Neural crest cell (in vitro differentiated cells): ENCODE results near the gene VPS13D. TPM values are rescaled to one million over a fixed set of nuclear protein-coding genes. Genes with fewer than 3 reads are reported as not detected.
A peak's percentile ranks its signal among the peaks of the same experiment; 100 is the strongest.

Experiments used
- DNase-seq: peaks from one replicate; pipeline ENCODE4 v3.0.0; 2021; ENCODE audit warnings: low read depth, mixed read lengths, low spot score
- H3K27ac Mint-ChIP-seq: one replicate; pipeline ENCODE4 v1.8.0; 2021; ENCODE audit warnings: mild to moderate bottlenecking, mixed read lengths; ENCODE audit not compliant: unreplicated experiment
- H3K27me3 Mint-ChIP-seq: 2 replicates; pipeline ENCODE4 v1.8.0; 2021; ENCODE audit warnings: low read depth, mild to moderate bottlenecking, mixed read lengths
- H3K36me3 Mint-ChIP-seq: 2 replicates; pipeline ENCODE4 v1.8.0; 2021; ENCODE audit warnings: low read depth, mild to moderate bottlenecking, mixed read lengths
- H3K4me1 Mint-ChIP-seq: 2 replicates; pipeline ENCODE4 v1.8.0; 2021; ENCODE audit warnings: mixed read lengths
- H3K4me3 Mint-ChIP-seq: one replicate; pipeline ENCODE4 v1.8.0; 2021; ENCODE audit warnings: mild to moderate bottlenecking, mixed read lengths
- H3K9me3 Mint-ChIP-seq: 2 replicates; pipeline ENCODE4 v1.8.0; 2021; ENCODE audit warnings: mixed read lengths
- total RNA-seq: library from RNA; stranded (reverse); gene quantifications from 2 replicates; pipeline ENCODE4 v1.2.1, GENCODE V29; 2021
- TF ChIP-seq, protein P1 (sequence below): fragments of 200-600 bp; sonication (generic); conservative IDR thresholded peaks from 2 replicates; pipeline ENCODE4 v1.5.0; 2021; ENCODE audit warnings: antibody characterized with exemption, mild to moderate bottlenecking

VPS13D gene
- total RNA-seq, 1 donor from 2014 or later, result 24.5 TPM

DNA sequence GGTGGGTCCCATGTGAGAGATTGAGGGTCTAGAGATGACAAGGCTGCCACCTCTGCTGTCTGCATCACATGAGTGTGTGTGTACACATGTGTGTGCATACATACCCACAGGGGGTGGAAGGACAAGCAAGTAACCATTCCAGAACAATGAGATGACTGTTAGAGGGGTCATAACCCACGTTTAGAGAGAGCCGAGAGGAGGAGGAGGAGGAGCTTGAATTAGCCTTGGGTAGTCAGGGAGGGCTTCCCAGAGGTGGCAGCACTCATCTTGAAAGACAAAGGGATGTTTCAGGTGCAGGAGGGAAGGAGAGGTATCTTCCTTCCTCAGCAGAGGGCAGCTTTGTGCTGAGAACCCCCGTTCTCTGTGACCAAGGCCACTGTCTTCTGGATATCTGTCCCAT is 41.7 kb upstream of the VPS13D start:
- TF ChIP-seq, protein P1, sequence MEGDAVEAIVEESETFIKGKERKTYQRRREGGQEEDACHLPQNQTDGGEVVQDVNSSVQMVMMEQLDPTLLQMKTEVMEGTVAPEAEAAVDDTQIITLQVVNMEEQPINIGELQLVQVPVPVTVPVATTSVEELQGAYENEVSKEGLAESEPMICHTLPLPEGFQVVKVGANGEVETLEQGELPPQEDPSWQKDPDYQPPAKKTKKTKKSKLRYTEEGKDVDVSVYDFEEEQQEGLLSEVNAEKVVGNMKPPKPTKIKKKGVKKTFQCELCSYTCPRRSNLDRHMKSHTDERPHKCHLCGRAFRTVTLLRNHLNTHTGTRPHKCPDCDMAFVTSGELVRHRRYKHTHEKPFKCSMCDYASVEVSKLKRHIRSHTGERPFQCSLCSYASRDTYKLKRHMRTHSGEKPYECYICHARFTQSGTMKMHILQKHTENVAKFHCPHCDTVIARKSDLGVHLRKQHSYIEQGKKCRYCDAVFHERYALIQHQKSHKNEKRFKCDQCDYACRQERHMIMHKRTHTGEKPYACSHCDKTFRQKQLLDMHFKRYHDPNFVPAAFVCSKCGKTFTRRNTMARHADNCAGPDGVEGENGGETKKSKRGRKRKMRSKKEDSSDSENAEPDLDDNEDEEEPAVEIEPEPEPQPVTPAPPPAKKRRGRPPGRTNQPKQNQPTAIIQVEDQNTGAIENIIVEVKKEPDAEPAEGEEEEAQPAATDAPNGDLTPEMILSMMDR, result no peak
- Mint-ChIP-seq H3K4me3 (peak overlapping the region; percentile 28), H3K9me3 (no peaks in the 10 kb centered on the region), H3K36me3 (no peaks in the 10 kb centered on the region), H3K27ac (no peak overlapping the region), H3K4me1 (peaks cover 68% of the 10 kb centered on the region), H3K27me3 (peaks cover 4% of the 10 kb centered on the region)
- no peak for DNase-seq

DNA sequence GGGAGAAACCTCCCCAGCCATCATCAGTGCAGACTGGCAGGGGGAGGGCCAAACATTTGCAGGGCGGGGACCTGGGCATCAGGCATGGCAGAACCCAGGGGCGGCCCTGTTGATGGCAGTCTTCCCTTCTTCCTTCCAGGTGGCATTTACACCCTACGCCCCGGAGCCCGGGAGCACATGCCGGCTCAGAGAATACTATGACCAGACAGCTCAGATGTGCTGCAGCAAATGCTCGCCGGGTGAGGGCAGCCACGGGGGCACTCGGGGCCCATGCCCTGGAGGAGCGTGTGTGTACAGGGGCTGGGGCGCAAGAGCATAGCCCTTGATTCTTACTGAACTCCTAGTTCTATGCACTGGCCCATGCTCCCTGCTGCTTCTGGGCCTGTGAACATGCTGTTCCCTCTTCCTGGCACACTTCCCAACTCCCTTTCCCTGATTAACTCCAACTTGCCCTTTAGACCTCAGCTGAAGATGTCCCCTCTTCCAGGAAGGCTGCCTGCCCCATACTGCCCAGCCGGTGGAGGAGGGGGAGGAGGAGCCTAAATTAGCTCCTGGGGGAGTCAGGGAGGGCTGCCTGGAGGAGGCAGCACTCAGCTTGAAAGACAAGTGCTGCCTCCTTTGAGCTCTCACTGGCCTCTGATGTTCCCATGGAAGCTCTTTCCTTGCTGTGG is 41.0 kb upstream of the VPS13D start:
- Mint-ChIP-seq H3K27ac (no peak overlapping the region), H3K36me3 (no peaks in the 10 kb centered on the region), H3K4me1 (peaks cover 63% of the 10 kb centered on the region), H3K9me3 (no peaks in the 10 kb centered on the region), H3K4me3 (no peak overlapping the region), H3K27me3 (peaks cover 4% of the 10 kb centered on the region)
- no peak for DNase-seq
- TF ChIP-seq, protein P1, result no peak

DNA sequence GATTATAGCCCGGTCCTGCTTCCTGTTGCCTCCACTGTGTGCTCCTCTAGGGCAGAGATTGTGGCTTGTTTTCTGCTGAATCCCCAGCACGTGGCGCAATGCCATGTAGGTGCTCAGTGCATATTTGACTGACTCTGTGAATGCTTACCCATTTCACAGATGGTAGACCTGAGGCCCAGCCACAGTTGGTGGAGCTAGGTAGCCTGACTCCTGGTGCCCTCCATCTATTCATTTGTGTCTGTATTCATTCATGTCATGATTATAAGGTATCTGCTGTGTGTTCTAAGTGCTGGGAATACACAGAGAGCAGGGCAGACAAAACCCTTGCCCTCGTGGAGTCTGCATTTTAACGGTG is 40.5 kb upstream of the VPS13D start:
- H3K4me3 Mint-ChIP-seq, result no peak overlapping the region
- no peaks in the 10 kb centered on the region for H3K9me3 Mint-ChIP-seq
- TF ChIP-seq, protein P1, result no peak
- H3K4me1 Mint-ChIP-seq, result peaks cover 63% of the 10 kb centered on the region
- peak overlapping the region; percentile 85 for H3K27ac Mint-ChIP-seq
- no peak for DNase-seq
- H3K27me3 Mint-ChIP-seq, result peaks cover 4% of the 10 kb centered on the region
- H3K36me3 Mint-ChIP-seq, result no peaks in the 10 kb centered on the region

DNA sequence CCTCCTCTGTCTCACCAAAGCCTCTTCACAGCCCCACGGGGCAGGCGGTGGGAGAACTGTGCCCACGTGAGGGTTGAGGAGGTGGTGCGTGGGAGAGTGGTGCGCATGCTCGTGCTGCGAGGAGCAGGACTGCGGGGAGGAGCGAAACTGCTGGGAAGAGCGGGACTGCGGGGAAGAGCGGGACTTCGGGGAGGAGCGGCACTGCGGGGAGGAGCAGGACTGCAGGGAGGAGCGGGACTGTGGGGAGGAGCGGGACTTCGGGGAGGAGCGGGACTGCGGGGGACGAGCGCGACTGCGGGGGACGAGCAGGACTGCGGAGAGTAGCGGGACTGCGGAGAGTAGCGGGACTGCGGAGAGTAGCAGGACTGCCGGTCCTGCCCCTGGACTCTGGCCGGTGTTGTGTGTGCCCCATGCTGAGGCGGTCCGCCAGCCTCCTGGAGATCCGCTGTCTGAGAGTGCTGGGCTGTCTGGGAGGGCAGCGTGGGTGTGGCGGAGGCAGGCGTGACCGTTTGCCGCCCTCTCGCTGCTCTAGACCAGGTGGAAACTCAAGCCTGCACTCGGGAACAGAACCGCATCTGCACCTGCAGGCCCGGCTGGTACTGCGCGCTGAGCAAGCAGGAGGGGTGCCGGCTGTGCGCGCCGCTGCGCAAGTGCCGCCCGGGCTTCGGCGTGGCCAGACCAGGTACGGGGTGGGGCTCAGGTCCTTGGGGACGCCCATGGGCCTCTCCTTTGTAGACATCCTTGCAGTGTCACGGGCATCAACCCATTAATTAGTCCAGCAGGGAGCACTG is 38.4 kb upstream of the VPS13D start:
- H3K27ac Mint-ChIP-seq, result no peak overlapping the region
- DNase-seq, result no peak
- TF ChIP-seq, protein P1, result no peak
- peaks cover 4% of the 10 kb centered on the region for H3K27me3 Mint-ChIP-seq
- no peaks in the 10 kb centered on the region for H3K9me3 Mint-ChIP-seq
- peaks cover 50% of the 10 kb centered on the region for H3K4me1 Mint-ChIP-seq
- no peak overlapping the region for H3K4me3 Mint-ChIP-seq
- H3K36me3 Mint-ChIP-seq, result no peaks in the 10 kb centered on the region

DNA sequence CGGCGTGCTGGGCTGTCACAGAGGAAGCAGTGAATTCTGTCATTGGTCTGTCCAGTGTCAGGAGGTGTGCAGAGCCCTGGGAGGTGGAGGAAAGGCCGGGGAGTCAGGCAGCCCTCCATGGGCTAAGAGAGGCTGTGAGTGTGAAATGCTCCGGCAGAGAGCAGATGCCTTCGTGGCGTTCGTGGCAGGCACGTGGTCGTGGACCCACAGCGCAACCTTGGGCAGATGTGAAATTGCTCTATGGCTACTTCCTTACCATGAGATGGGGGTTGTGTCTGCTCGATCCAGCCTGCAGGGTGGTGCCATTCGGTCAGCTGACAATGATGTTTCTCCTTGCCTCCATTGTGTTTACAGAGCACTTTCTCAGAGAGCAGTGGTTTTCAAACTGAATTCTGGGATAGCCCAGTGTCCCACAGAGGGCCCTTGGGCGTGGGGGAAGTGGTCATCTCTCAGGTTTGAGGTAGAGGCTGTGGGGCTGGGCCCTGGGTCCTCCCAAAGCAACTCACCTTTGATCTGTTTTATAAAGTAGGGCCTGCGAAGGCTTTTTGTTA is 35.1 kb upstream of the VPS13D start:
- H3K36me3 Mint-ChIP-seq, result no peaks in the 10 kb centered on the region
- TF ChIP-seq, protein P1, result no peak
- H3K9me3 Mint-ChIP-seq, result no peaks in the 10 kb centered on the region
- H3K27me3 Mint-ChIP-seq, result peaks cover 1% of the 10 kb centered on the region
- no peak for DNase-seq
- no peak overlapping the region for H3K4me3 Mint-ChIP-seq
- H3K27ac Mint-ChIP-seq, result no peak overlapping the region
- H3K4me1 Mint-ChIP-seq, result peaks cover 32% of the 10 kb centered on the region
